ENCODE measurements around the gene SH2D6.
"Not testable (repeated sequence)": the region's sequence is repeated elsewhere in the genome, so short reads cannot be mapped to it uniquely, and the experiment has no call there.

Gene SH2D6

GRCh38 chr2:85439025-85439472 lies 20.5 kb downstream of the SH2D6 start:
- DNase-seq (ENCODE audit: low read depth, low spot score), result no peak

GRCh38 chr2:85439569-85439968 lies 21.1 kb downstream of the SH2D6 start:
- DNase-seq (ENCODE audit: low read depth, low spot score), result not testable (repeated sequence)

- no peak for DNase-seq (ENCODE audit: low read depth, low spot score)
Observed at GRCh38 chr2:85439986-85440385, 21.5 kb downstream of the SH2D6 start.

- no peak for DNase-seq (ENCODE audit: low read depth, low spot score)
Observed at GRCh38 chr2:85440729-85441128, 22.2 kb downstream of the SH2D6 start.

- DNase-seq (ENCODE audit: low read depth, low spot score), result no peak
Observed at GRCh38 chr2:85441864-85442263, 23.4 kb downstream of the SH2D6 start.

GRCh38 chr2:85444629-85445172 lies 26.2 kb downstream of the SH2D6 start:
- DNase-seq (ENCODE audit: low read depth, low spot score), result no peak

- DNase-seq (ENCODE audit: low read depth, low spot score), result no peak
Observed at GRCh38 chr2:85445316-85446295, 27.1 kb downstream of the SH2D6 start.

GRCh38 chr2:85446296-85447221 lies 28.0 kb downstream of the SH2D6 start:
- DNase-seq (ENCODE audit: low read depth, low spot score), result no peak

- DNase-seq (ENCODE audit: low read depth, low spot score), result no peak
Observed at GRCh38 chr2:85447222-85447585, 28.7 kb downstream of the SH2D6 start.

- DNase-seq (ENCODE audit: low read depth, low spot score), result no peak
Observed at GRCh38 chr2:85448461-85449213, 30.1 kb downstream of the SH2D6 start.

GRCh38 chr2:85449214-85449588 lies 30.7 kb downstream of the SH2D6 start:
- DNase-seq (ENCODE audit: low read depth, low spot score), result no peak

GRCh38 chr2:85452237-85452636 lies 33.7 kb downstream of the SH2D6 start:
- no peak for DNase-seq (ENCODE audit: low read depth, low spot score)

GRCh38 chr2:85453571-85453970 lies 35.1 kb downstream of the SH2D6 start:
- no peak for DNase-seq (ENCODE audit: low read depth, low spot score)

GRCh38 chr2:85455552-85456090 lies 37.1 kb downstream of the SH2D6 start:
- peak; percentile 76 for DNase-seq (ENCODE audit: low read depth, low spot score)

GRCh38 chr2:85457043-85457442 lies 38.5 kb downstream of the SH2D6 start:
- no peak for DNase-seq (ENCODE audit: low read depth, low spot score)

GRCh38 chr2:85457877-85458316 lies 39.4 kb downstream of the SH2D6 start:
- DNase-seq (ENCODE audit: low read depth, low spot score), result no peak

- no peak for DNase-seq (ENCODE audit: low read depth, low spot score)
Observed at GRCh38 chr2:85458601-85459563, 40.4 kb downstream of the SH2D6 start.

- no peak for DNase-seq (ENCODE audit: low read depth, low spot score)
Observed at GRCh38 chr2:85459771-85460170, 41.3 kb downstream of the SH2D6 start.

- DNase-seq (ENCODE audit: low read depth, low spot score), result no peak
Observed at GRCh38 chr2:85462322-85462721, 43.8 kb downstream of the SH2D6 start.

All from ELF-1 (cell line).